ENCODE data around the gene RALB.
"Not testable (repeated sequence)": the region's sequence is repeated elsewhere in the genome, so short reads cannot be mapped to it uniquely, and the experiment has no call there.

RALB gene

GRCh38 chr2:120243875-120244553, 8.6 kb upstream of the RALB start:
- no peak for DNase-seq

- no peak for DNase-seq
These were observed 7.8 kb upstream of the RALB start for GRCh38 chr2:120244656-120245519.

GRCh38 chr2:120245520-120246332, 6.9 kb upstream of the RALB start:
- no peak for DNase-seq

- DNase-seq: no peak
These were observed 5.9 kb upstream of the RALB start for GRCh38 chr2:120246546-120247300.

GRCh38 chr2:120247851-120248250, 4.8 kb upstream of the RALB start:
- no peak for DNase-seq

GRCh38 chr2:120250640-120251039, 2.0 kb upstream of the RALB start:
- no peak for DNase-seq

- DNase-seq: no peak
These were observed 1.6 kb upstream of the RALB start for GRCh38 chr2:120251078-120251477.

GRCh38 chr2:120251880-120252224, 800 bp upstream of the RALB start:
- no peak for DNase-seq

- peak; percentile 88 for DNase-seq
These were observed 600 bp downstream of the RALB start for GRCh38 chr2:120253021-120253882.

GRCh38 chr2:120254178-120254577, 1.5 kb downstream of the RALB start:
- DNase-seq: no peak

- no peak for DNase-seq
These were observed 2.4 kb downstream of the RALB start for GRCh38 chr2:120255071-120255470.

GRCh38 chr2:120255986-120256650, 3.5 kb downstream of the RALB start:
- no peak for DNase-seq

GRCh38 chr2:120256651-120257000, 4.0 kb downstream of the RALB start:
- no peak for DNase-seq

GRCh38 chr2:120257522-120257921, 4.9 kb downstream of the RALB start:
- no peak for DNase-seq

- no peak for DNase-seq
These were observed 5.5 kb downstream of the RALB start for GRCh38 chr2:120258196-120258595.

GRCh38 chr2:120259939-120260338, 7.3 kb downstream of the RALB start:
- DNase-seq: not testable (repeated sequence)

GRCh38 chr2:120260736-120261135, 8.1 kb downstream of the RALB start:
- DNase-seq: no peak

GRCh38 chr2:120261387-120262006, 8.8 kb downstream of the RALB start:
- no peak for DNase-seq

- DNase-seq: no peak
These were observed 9.5 kb downstream of the RALB start for GRCh38 chr2:120262150-120262549.

GRCh38 chr2:120262761-120263428, 10.2 kb downstream of the RALB start:
- no peak for DNase-seq

All from femur (tissue), 1 donor.